HG02938 (cell line): Measurements from ENCODE around the gene CSE1L.
"Not testable (repeated sequence)": the region's sequence is repeated elsewhere in the genome, so short reads cannot be mapped to it uniquely, and the experiment has no call there.

Source experiments
- ATAC-seq: cut with Tn5 transposase; IDR thresholded peaks from one replicate; pipeline ENCODE4 v1.9.1; 2021; ENCODE audit warnings: mild to moderate bottlenecking, moderate library complexity; ENCODE audit not compliant: unreplicated experiment

Gene CSE1L, protein sequence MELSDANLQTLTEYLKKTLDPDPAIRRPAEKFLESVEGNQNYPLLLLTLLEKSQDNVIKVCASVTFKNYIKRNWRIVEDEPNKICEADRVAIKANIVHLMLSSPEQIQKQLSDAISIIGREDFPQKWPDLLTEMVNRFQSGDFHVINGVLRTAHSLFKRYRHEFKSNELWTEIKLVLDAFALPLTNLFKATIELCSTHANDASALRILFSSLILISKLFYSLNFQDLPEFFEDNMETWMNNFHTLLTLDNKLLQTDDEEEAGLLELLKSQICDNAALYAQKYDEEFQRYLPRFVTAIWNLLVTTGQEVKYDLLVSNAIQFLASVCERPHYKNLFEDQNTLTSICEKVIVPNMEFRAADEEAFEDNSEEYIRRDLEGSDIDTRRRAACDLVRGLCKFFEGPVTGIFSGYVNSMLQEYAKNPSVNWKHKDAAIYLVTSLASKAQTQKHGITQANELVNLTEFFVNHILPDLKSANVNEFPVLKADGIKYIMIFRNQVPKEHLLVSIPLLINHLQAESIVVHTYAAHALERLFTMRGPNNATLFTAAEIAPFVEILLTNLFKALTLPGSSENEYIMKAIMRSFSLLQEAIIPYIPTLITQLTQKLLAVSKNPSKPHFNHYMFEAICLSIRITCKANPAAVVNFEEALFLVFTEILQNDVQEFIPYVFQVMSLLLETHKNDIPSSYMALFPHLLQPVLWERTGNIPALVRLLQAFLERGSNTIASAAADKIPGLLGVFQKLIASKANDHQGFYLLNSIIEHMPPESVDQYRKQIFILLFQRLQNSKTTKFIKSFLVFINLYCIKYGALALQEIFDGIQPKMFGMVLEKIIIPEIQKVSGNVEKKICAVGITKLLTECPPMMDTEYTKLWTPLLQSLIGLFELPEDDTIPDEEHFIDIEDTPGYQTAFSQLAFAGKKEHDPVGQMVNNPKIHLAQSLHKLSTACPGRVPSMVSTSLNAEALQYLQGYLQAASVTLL

DNA sequence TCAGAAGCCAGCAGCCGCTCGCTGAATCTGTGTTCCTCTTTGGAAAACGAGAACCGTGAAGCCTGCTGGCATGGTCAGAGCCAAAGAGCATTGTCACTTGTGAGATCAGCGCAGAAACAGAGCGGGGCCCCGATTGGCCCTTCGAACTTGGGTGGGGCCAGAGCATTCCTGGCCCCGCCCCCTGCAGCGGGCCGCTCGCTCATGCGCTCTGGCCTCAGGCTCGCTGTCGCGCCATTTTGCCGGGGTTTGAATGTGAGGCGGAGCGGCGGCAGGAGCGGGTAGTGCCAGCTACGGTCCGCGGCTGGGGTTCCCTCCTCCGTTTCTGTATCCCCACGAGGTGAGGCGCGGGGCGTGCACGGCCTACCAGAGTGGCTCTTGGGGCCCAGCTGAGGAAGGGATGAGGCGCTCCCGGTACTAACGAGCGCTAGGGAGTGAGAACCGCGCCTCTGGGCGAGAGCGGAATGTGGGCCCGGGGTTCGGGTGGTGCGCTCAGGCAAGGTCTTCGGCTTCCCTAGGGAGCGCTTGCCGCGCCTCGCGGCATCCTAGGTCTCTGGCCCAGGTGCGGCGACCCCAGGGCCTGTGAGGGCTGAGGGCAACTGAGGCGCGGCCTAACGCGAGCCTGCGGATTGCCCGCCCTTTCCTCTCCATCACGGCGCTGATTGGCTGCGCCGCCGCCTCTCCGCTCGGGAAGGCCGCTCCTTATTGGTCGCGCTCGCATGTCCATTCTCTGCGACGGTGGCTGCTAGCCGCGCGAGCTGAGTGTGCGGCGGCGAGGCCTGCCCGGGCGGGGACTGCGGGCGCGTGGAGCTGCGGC is at the start of gene CSE1L:
TSS of gene CSE1L (plus strand) at position 226 of the 814 bp plus-strand sequence. CDS start 12,152 bp downstream, outside the sequence.
- peak; percentile 81 for ATAC-seq

DNA sequence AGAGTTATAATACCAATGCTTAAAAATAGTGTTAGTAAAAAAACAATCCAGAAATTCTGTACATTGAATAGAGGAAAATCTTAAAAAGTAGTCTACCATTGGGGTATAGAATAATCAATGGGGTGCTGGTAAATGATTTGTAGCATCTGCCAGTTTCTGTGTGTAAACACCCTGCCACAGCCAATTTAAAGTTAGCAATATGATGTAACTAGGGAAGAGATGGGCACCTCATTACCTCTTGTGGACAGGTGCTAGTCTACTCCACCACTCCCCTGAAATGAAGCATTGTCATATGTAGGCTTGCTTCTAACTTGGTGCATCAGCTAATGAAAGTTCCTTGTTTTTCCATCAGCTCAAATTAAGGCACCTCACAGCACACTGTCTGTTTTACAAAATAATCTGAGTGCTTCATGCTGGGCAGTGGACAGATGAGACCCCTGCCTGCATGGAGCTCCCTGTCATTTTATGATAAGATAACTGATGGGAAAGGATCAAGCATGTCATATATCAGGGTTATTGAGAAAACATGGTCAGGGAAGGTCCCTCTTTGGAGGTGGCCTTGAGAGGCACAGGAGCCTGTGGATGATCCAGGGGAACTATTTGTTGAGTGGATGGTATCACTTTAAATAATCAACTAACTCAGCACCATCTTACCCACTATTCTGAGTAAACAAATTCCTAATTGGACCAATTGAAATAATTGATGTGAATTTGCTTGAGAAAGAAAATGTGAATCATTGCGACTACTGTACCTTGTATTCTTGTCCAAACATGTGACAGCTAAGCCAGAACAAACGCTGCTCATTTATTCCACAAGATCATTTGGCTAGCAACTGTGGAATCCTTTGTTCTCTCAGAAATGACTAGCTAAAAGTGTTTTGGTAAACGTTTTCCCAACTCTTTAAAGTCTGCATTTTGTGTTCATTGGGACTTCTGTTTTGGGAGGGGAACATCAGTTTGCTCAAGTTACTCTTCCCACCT is 45.9 kb upstream of the CSE1L start:
- ATAC-seq = no peak

DNA sequence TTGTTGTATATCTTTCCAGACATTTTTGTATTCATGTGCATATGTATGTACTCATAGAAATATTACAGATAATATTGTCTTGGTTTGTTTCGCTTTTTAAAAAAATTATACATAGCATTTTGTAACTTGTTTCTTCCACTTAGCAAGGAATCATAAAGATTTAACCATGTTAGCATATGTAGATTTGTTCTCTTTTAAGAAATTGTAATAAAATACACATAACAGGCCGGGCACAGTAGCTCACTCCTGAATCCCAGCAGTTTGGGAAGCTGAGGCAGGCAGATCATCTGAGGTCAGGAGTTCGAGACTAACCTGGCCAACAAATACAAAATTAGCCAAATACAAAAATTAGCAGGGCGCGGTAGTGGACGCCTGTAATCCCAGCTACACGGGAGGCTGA is 44.4 kb upstream of the CSE1L start:
- no peak for ATAC-seq

DNA sequence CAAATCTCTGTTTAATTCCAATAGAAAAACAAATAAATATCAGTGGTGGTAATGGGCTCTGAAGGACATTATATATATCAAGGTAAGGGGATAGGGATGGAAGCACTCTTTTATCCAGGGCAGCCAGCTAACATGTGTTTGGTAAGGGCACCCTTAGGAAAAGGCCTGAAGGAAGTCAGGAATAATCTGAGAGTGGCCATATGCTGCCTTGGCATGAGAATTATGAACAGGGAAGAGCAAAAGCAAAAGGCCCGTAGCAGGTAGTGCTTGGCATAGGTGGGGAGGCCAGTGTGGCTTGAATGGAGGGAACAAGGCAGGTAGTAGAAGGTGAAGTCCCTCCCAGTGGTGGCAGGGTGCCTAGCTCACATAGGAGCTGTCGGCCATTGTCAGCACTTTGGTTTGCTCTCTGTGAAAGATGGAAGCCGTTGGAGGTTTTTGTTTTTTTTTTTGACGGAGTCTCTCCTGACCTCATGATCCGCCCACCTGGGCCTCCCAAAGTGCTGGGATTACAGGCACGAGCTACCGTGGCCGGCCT is 39.6 kb upstream of the CSE1L start:
- no peak for ATAC-seq

DNA sequence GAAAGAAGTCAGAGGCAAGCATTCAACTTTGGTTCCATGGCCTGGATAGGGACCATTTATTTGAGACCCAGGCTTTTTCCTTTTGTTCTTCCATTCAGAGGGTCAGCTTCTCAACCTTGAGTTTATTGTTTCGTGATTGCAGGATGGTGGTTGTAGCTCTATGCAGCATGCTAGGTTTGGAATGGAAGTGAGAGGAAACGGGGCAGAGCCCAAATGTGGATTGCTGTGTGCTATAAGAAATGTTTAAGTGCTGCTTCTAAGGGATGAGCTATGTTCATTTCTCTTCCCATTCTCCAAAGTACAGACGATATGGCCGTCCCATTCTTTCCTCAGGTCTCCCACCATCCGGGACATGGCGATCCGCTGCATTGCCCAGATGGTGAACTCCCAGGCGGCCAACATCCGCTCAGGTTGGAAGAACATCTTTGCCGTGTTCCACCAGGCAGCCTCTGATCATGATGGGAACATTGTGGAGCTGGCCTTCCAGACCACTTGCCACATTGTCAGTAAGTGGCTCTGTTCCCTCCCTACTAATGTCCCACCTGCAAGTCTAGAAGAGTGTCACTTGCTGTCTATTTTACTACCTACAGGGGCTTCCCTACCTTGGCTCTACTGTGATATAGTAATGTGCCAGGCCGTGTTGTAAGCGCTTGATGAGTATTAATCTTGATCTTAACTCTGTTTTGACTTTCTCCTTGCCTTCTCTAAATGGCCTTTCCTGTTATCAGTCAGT is 36.0 kb upstream of the CSE1L start:
- ATAC-seq = no peak

DNA sequence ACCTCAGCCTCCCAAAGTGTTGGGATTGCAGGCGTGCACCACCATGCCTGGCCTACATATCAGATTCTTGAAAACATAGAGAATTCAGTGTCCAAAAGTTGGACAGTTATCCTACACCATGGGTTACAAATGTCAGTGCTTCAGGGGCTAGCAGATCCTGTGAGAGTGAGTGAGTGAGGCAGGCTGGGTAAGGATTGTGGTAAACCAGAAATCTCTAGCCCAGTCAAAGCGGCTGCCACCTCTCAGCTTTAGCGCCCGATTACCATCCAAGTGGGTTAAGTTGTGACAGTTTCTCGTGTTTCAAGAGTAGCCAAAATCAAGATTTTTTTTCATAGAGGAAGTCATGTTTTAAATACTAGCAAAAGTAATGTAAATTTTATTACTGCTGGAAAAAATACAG is 21.9 kb upstream of the CSE1L start:
- no peak for ATAC-seq

DNA sequence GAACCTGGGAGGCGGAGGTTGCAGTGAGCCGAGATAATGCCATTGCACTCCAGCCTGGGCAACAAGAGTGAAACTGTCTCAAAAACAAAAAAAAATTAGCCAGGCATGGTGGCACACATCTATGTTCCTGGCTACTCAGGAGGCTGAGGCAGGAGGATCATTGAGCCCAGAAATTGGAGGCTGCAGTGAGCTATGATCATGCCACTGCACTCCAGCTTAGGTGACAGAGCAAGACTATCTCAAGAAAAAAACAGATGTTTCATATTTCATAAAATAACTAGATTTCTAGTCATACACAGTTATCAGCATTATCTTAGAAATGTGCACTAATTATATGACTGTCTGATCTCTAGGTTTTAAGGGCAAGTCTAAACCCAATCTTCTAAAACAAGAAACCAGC is 17.9 kb upstream of the CSE1L start:
- not testable (repeated sequence) for ATAC-seq

DNA sequence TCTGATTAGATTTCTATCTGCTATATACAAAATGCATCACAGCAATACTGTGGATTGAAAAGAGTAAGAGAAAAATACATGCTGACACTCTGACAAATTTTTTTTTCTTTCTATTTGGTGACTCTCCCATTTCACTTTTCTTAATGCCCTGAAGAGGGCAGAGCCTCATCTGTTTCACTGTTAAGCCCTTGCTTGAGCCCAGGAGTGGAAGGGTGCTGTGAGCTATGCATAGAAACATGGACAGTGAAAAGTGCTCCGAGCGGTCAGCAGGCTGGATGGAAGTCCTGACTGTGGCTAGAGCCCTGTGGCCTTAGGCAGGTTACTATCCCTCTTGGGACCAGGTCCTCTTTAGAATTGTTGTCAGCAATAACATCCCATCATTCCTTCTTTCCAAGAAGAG is 17.4 kb upstream of the CSE1L start:
- ATAC-seq = no peak

DNA sequence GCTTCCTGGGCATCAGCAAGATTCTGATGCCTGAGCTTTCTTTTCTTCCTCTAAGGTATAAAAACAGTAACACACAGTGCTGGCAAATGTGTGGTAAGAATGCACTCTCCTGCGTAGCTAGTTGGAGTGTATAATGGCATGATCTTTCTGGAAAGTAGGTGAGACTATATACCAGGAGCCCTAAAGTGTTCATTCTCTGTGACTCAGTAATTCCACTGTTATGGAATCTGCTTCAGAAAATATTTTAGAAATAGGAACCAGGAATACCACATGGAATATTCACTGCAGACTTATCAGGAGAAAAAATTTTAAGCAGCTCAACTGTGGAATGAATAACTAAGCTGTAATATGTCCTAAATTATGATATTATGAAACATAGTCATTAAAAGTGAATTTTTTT is 16.9 kb upstream of the CSE1L start:
- no peak for ATAC-seq

DNA sequence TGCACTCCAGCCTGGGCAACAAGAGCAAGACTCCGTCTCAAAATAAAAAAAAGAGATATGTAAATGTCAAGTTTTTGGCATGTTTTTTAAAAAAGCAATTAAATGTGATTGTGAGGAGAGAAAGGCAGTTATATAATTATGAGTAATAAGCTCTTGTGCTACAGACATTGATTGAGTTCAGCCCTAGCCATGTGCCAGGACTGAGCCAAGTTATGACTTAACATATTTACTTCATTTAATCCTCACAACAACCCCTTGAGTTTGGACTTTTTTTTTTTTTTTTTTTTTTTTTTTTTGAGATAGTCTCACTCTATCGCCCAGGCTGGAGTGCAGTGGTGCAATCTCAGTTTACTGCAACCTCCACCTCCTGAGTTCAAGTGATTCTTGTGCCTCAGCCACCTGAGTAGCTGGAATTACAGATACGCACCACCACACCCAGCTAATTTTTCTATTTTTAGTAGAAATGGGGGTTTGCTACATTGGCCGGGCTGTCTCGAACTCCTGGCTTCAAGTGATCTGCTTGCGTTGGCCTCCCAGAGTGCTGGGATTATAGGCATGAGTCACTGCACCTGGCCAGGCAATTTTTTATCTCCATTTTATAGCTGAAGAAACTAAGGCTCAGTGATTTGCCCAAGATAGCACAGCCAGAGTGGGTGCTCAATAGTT is 15.0 kb upstream of the CSE1L start:
- ATAC-seq = no peak

DNA sequence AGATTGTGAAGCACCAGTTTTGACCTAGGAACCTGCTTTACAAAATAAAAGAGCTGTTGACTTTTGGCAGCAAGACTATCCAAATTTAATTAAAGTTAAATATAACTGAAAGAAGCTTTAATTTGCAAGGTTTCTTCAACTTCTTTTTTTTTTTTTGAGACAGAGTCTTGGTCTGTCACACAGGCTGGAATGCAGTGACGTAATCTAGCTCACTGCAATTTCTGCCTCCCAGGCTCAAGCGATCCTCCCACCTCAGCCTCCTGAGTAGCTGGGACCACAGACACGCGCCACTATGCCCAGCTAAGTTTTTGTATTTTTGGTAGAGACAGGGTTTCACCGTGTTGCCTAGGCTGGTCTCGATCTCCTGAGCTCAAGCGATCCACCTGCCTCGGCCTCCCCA is 13.7 kb upstream of the CSE1L start:
- ATAC-seq = no peak

DNA sequence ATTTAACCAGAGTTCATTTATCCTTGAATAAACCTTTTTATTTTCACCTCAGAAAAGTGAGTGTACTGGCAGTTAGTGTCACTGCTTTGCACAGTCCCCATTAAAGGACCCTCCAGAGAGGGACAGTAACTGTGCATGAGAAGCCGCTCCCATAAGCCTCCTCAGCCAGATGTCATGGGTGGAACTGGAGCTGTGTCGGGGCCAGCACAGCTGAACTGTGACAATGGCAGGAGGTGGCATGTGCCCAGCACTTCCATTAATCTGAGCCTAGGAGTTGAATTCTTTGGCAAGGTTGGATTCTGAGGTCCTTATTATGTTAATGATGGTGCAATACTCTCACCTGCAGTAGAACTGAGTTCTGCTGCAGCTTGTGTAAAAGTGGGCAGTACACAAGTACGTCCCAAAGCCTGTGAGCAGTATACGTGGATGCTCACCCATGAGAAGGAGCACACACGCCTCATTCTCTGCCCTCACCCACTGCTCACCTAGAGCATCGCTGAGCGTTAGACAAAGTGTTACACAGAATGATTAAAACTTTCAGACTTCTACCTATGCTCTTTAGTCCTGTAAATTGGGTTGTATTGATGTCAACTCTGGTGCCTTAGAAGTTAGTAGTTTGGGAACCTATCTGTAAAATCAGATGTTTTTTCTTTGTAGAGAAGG is 11.9 kb upstream of the CSE1L start:
- no peak for ATAC-seq

DNA sequence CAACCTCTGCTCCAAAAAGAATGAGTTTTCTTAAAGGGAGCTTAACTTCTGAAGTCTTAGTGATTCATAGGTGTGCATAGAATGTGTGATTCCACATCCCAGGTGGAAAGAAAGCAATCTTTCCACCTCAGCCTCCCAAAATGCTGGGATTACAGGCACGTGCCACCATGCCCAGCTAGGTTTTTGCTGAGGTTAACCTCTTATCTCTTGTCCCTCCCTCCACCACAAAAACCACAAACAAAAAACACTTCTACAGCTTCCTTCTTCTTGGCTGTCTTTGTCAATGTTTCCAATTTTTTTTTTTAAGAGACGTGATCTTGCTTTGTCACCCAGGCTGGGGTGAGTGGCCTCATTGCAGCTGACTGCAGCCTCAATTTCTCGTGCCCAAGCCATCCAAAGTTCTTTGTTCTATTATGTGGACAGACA is 8.1 kb upstream of the CSE1L start:
- no peak for ATAC-seq

DNA sequence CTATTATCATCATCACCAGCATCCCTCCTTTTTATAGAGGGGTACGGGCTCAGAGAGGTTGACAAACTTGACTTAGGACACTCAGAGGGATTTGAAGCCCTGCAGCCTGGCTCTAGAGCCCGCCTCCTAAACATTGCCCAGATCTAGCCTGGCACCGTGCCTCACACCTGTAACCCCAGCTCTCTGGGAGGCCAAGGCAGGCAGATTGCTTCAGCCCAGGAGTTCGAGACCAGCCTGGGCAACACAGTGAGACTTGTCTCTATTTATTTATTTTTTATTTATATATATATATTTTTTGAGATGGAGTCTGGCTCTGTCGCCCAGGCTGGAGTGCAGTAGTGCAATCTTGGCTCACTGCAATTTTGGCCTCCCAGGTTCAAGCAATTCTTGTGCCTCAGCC is 6.3 kb upstream of the CSE1L start:
- no peak for ATAC-seq

DNA sequence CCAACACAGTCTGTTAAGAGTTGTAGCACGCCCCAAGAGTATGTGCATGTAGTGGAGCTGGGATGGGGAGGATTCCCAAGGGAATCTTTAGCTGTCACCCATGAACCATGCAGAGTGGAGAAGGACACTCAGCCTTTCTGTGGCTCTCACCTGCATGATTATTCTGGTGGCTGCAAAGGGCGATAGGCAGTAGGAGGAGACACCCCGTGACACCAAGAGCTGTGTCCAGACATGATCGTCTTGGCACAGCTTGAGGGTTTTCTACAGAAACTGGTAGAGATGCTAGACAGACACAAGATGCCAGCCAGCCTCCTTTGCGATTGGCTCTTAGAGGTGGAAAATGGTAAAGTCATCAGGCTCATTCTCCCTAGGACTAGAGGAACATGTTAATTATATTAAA is 3.1 kb upstream of the CSE1L start:
- no peak for ATAC-seq

DNA sequence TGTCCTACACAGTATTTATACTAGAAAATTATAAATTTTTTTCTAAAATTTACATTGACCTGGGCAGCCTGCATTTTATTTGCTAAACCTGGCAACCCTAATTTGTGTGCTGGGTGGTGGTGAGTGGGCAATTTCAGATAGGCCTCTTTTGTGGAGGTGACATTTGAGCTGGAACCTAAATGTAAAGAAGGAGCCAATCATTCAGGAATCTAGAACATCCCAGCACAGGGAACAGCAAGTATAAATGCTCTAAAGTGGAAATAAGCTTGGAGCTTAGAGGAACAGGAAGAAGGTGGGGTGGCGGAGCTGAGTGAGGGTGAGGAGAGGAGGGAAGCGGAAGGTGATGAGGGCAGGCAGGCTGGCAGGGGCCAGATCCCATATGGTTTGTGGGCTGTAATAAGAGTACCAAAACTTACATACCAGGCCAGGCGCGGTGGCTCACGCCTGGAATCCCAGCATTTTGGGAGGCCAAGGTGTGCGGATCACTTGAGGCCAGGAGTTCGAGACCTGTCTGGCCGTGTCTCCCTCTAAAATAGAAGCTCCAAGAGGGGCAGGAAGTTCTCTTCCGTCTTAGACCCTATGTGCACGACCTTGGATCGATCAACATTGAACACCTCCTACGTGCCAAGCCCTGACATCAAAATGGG is 549 bp upstream of the CSE1L start:
- no peak for ATAC-seq

DNA sequence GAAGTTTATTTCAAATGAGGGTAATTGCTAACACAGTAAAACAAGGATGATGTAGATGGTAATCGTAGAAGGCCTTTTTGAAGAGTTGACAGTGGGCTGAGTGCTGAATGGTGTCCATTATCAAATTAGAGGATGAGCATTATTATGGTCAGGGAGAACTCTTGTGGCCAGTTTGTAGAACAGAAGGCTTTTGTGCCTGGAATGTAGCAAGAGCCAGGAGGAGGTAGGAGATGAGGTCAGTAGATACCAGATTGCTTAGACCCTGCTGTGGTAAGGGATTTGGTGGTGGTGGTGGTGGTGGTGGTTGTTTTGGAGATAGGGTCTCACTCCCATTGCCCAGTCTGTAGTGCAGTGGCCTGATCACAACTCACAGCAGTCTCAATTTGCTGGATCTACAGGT is 6.2 kb downstream of the CSE1L start:
- no peak for ATAC-seq
